ENCODE results near the gene MYL5.

- TF ChIP-seq EZH2 (IDR thresholded peaks at IDR 0.05): no peak
- TF ChIP-seq POLR2AphosphoS5 (IDR thresholded peaks at IDR 0.05; ENCODE audit: borderline replicate concordance, low read depth, low read length): no peak
Observed at GRCh38 chr4:704198-704891, 30.0 kb downstream of the MYL5 start.

Measured in SK-N-MC (cell line).